HG02938 (cell line): ENCODE results near the gene RND3.

Experiments used
- ATAC-seq: cut with Tn5 transposase; IDR thresholded peaks from one replicate; pipeline ENCODE4 v1.9.1; 2021; ENCODE audit warnings: mild to moderate bottlenecking, moderate library complexity; ENCODE audit not compliant: unreplicated experiment

The RND3 gene

DNA sequence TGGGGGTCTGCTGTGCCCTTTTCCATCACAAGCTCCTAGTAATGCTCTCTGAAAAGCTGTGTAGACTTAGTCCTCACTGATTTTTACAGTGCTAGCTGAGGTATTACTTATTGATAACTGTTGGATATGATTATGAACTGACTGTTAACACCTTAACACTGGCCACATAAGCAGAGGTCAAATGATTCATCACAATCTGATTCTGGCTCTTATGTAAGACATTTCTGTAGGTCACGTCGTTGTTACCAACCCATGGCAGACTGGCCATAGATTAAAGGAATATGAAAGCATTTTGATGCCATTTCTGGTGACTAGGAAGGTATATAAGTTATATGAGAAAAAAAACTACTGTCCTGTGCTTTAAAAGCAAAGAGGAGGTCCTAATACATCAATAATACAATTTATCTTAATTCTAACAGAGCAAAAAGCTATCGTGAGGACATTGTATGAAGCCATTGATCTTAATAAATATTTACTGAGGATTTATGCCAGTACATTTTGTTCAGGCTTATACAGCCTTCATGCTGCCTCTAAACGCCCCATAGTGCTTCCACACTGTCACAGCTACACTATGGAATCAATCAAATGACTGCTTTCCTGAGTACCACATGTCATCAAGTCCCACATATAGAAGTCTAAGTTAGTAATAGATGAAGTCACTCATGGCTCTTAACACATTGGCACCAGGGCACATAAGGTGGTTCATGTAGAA, 6.9 kb upstream of the RND3 start:
- no peak for ATAC-seq

DNA sequence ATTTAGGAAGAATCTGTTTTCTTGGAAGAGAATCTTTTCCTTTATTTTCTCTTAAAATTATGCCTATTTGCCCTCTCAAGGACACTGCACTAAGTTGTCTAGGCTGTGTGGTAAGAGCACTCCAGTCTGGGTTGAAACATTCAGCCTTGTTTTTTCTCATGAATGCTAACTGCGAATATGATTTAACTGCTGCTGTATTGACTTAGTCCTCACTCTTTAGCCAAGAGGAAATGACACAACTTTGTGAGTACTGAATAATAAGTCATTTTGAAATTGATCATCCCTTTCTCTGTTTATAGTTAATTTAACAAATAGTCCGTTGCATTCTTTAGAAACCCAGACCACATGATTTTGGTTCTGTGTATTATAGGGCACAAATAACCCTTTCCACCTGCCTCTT, 4.5 kb upstream of the RND3 start:
- ATAC-seq: no peak

DNA sequence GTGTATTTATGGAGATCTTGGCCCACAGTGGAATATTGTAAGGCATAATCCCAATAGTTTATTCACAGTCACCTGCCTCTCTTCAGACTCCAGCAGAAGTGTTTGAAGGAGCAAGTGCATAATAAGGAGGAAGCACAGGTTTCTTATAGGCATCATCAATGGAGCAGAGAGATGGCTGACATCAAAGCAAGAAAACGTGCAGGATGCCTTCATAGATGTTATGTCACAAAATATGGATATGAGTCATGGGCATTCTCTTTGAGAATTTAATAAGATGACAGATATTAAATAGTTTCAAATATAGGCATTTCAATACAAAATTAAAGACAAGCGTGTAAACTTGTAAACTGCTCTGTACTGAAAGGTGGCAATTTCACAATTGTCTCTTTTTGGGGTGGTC, 4.0 kb upstream of the RND3 start:
- no peak for ATAC-seq

DNA sequence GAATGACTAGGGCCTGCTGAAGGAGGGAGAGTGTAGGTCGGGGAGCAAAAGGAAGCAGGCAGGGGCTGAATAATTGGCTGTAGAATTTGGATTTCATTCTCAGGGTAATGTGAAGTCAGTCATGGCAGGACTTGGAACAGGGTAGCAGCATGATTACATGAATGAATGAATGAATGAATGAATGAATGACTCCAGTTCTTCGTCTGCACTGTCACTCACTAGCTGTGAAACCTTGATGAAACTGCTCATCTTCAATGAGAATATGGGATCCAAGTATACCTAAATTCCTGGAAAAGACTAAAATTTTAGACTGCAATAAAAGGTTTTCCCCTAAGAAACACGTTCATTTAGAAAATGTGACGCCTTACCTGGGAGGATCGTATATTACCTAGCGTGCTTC, 3.0 kb upstream of the RND3 start:
- no peak for ATAC-seq

DNA sequence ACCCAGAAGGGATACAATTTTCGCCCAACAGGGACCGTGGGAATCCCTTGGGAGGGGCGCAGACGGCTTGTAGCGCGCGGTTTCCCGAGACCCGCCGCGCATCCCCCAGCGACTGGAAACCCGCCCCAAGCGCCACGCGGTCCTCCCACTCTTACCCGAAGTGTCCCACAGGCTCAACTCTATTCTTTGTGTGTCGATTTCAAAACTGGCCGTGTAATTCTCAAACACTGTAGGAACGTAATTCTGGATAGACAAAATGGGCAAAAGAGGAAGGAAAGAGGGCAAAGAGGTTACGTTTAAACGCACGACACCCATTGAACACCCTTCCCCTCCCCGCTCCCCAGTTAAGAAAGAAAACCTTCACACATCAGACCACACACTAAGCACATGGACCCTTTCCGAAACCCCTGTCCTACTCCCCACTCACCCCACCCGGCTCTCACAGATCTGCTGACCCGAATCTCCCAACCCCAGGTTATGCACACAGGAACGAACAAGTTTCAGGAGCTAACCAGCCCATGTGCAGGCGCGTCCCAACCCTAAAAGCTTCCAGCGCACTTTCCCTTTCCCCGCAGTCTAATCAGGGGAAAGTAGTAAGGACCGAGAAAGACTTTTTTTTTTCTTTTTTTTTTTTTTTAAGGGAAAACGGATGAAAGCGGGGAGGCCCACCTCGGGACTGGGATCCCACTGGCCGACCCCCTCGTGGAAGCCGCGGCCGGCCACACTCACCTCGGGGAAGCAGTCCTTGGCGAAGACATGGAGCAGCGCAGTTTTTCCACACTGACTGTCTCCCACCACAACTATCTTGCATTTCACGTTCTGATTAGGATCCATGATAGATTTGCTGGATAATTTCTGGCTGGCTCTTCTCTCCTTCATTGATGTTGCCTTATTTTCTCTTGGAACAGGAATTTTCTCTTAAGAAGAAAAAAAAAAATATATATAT, 655 bp downstream of the RND3 start:
- ATAC-seq: no peak

DNA sequence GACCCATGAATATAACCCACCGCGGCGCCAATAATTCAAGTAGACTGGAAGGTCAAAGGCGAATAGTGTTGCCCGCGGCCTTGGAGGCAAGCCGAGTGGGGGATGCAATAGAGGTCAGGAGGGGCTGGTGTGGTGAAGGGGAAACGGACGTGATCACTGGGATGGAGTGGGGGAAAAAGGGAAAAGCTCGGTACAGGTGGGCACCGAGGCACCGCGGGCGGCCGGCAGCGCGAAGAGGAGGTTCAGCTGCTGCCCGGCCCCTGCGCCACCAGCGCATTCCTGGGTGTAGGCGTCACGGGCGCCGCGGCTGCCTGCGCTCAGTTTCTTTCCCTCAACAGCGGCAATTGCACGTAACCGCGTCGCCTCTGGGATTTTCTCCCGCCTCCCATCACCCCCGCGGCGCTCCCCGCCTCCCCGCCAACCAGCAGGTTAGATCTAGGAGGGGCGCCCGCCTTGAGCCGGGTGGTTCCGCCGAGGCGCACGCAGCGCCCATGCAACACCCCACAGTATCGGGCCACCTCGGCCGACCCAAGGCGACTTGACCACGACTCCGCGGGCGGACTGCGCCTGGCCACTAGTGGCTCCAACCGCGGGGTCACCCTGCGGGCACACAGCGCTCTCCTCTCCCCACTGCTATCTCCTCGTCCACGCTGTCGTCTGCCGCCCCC, 1.5 kb downstream of the RND3 start:
- no peak for ATAC-seq

DNA sequence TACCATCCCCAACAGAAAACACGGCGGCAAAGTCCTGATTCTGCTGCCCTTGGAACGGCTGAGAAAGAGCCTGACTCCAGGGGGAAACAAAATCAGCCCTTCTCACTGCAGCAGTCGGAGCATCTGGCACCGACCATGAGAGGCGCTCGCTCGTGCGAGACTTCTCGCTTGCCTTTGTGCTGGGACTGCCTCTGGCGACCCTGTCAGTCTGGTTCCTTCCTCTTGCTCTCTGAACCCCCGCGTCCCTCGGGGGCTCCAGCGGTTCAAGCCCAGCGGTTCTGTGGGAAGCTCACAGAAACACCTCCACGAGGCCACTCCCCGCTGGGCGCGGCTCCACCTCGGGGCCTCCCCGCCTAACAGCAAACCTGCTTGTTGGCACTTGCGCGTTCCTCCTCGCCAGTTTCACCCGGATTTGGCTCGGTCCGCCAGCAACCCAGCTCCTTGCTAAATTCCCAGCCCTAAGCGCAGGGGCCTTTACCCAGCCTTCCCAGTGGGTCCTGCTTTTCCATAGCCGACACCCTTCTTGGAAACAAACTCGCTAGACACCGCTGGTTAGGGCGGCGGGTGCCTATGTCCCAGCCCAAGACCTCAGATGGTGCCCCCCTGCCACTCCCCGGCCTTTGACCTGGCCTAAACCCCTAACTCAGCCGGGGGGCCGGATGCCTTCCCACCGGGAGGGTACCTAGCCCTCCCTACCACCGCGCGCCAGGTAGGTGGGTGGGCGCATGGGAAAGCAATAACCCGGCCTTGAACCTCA, 2.2 kb downstream of the RND3 start:
- no peak for ATAC-seq

DNA sequence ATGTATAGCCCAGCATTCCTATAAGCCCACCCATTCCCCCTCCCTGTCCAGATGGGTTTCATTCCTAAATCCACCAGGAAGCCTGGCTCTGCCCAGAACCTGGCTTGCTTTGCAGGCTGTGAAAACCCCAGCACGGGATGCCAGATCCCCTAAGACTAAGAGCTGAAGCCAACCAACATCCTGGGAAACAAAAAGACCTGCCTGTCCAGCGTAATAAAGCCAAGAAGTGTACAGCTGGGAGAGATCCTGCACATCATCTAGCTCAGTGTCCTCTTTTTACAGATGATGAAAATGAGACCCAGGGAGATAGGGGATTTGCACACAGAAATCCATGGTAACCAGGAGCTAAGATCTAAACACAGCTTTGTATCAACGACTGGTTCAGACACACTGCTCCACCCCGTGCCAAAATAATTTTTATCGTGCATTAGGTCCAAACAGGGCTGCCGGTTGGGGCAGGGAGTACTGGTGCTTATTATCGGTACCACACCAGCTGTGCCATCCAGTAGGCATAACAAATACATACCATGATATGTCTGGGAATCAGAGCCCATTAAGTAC, 2.9 kb downstream of the RND3 start:
- ATAC-seq: no peak

DNA sequence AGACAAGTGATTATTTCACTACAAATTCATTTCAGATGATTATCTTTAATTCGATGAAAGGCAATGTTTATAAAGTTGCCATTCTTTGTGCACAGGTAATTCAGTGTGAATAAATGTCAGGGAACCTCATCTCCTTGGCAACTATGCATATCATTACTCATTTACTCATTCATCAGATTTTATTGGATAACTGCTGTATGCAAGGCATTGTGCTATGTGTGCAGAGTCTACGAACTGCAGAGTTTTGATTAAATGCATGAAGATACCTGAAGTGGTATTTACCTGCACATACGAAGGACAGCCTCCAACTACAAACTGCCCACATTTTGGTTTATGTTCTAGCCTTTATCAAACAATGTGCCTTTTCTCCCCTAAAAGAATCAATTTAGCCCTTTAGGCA, 3.5 kb downstream of the RND3 start:
- ATAC-seq: no peak

DNA sequence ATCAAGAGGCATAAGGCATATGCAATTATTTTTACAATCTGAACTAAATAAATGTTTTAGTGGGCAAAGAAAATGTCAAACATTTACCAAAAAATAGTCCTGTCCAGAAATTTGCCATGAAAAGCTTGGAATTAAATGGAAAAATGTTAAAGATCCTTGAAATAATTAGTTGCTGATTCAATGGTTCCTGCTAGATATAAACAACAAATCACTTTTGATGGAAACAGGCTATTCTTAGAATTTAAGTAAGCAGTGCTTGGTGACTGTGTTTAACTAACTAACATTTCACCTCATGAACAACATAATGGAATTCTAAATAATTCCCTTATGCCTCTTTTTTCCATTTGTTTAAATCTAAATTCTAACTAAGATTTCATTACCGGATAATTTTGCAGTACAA, 3.9 kb downstream of the RND3 start:
- no peak for ATAC-seq

DNA sequence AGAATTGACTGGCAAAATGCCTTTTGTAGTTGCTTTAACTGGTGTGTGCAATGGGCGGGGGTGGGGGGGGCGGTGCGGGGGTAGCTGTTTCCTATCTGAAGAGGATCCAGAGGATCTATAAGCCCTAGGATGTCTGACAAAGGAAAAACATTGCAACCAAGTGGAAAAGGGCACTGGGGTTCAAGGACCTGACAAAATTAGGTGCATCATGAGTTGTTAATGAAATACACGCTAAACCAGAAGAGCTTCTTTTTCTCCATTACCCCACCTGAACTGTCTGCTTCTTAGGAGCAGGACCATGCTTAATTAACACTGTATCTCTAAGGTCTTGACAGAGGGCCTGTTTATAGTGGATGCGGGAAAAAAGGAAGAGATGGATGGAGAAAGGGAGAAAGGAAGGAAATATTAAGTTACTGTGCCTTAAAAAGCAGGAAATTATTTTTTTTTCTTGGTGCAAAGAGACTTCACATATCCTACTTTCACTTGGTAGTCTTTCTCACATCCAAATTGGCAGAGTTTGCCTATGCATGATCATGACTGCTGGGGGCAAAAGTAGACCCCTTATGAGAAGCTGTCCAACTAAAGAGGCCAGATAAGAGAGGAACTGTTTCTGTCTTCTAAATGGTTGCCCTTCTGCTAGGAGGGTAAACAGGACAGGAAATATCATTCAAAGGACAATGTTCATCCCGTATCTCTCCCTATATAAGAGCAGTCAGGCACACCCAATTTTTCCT, 4.6 kb downstream of the RND3 start:
- no peak for ATAC-seq

DNA sequence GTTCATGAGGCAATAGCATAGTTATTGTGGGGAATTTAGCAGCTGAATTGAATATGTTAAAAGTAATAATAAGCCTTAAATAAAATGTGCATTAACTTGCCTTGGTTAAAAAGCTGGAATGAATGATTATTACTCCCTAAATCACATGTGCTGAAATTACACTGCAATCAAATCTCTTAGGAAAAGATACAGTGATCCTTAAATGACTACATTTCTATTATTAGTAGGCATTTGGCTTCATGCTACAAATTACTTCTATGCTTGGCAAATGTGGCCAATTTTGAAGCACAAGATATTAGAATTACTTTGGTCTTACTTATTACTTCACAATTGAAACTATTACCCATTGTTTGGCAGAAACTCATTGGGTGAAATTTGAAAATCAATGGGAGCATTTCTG, 5.4 kb downstream of the RND3 start:
- no peak for ATAC-seq

DNA sequence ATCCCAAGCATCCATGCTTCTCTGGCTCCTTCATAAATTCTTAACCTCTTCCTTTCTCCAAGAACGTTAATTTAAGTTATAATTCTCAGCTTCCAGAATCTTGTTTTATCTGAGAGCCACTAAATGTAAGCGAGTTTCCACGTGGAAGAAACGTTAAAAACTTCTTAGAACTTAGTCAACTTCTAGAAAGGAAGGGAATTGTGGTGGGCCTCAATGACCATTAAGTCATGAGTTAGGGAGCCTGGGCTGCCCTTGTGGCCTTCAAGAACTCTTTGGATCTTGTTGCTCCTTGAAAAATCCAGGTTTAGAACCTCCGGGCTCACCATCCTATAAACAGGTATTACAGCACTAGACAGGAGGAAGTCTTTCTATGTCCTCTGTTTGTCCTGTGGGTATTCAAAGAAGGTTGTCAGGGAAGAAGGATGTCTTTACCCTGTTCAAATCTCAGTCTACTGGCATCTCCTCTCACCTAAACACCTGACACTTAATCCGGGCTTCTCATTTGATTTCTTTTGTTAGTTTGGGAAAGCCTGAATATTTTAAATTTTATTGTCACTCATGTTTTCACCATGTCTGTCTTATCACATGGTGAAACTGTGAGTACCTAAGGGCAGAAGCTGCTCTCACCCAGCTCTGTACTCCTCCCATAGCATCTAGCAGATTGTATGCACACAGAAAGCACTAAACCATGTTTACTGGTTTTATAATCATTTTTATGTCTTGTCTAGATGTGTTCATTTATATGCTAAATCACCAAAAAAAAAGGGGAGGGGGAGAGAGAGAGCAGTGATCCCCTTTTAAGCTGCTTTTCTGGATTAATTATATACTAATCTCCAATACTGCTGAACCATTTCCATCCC, 6.3 kb downstream of the RND3 start:
- no peak for ATAC-seq

DNA sequence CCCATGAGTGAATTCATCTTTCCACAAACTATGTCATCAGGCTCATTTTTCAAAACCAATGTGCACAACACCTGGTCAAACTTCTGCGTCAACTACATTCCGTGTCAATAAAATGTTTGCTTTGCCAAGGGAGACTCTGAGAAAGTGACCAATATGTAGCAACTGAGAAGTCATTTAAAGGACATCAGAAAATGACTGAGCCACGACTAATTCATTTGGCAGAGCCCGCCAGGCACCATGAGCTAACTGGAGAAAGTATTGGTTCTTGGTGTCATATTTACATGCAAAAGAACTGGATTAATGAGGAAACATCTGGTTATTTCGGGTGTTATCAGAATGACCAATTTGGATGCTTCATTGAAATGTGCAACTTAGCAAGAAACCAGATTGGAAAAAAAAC, 7.2 kb downstream of the RND3 start:
- no peak for ATAC-seq

DNA sequence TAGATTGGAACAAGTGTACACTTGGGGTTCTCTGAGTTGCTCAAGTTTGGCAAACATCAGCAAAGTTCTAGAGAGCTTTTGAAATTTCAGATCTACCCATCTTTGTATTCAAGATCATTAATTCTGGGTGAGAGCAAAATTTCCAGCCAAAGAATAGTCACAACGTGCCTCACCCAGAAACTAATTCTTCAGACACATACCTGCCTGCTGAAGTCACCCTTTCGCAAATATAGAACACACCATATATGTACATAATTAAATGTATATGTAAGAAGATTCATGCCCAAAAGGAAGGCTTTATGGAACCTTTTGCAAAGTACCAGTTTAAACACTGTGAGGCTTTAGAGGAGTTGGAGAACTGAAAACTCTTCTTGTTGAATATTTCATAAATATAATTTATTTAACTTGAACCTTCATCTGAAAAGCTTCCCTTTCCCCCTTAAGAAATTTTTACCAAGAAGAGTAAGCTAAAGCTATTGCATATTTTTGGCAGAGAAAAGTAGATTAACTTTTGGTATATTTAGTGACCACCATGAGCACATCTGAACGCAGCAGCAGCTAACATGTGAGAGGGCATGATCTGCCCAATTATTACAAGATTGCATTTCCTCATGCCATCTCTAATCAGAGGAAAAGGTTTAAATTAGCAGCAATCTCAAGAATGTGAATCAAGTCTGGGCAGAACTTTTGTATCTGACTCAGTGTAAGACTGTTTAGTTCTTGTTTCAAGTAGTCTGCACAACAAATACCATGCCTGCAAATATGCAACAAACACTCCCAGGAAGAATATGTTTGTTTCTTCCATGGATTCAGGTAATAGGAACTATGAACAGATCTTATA, 8.2 kb downstream of the RND3 start:
- ATAC-seq: no peak

DNA sequence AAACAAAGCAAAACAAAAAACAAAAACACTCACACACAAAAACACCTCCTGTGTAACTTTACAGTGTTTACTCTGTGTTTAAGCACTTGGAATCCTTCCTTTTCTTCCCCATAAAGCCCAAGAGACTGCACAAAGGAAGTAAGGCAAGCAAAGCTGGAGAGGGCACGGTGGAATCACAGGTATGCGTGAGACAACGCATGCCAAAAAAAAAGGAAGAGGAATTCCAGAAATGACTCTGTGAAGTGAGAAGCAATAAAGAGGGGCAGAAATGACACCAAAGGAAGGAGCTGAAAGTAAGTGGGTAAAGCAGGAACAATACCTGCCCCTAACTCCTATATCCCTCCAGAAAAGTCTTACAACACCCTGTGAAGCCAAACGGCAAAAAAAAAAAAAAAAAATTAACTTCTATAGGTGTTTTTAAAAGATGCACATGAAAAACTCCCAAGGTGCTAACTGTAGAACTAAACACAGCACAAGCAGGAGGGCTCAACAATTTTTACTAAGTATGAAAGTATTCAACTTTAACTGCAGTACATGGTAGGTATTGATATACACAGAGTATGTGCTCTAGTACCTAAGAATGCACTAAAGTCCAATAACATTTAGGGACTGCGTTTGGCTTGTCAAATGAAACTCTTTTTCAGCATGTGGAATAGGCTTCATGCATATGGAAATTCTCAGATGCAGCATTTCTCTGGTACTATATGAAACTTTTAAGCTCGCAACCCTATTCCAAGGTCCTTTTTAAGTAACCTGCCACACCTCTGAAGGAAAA, 9.1 kb downstream of the RND3 start:
- ATAC-seq: no peak

DNA sequence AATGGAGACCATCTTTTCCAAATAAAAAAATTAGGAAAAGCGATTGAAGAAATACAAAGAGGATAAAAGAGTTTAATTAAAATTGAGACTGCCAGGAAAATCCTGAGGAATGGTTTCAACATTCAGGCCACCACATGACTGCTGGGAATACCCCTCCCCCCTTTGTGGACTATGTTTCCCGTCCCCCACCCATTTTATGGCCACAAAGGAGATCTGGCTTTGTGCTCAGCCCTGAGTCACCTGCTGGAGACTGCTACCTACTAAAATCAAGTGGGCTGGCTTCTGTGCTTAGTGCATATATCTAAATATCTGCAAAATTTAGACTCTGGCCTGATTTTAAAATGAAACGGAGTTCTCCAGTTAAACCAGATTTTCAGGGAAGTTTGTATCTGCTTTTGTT, 10.1 kb downstream of the RND3 start:
- ATAC-seq: no peak
